GM21515 (cell line): ENCODE results near the gene GSN.

Experiments
- ATAC-seq: cut with Tn5 transposase; IDR thresholded peaks from one replicate; pipeline ENCODE4 v1.9.1; 2021; ENCODE audit not compliant: unreplicated experiment

GSN gene

DNA sequence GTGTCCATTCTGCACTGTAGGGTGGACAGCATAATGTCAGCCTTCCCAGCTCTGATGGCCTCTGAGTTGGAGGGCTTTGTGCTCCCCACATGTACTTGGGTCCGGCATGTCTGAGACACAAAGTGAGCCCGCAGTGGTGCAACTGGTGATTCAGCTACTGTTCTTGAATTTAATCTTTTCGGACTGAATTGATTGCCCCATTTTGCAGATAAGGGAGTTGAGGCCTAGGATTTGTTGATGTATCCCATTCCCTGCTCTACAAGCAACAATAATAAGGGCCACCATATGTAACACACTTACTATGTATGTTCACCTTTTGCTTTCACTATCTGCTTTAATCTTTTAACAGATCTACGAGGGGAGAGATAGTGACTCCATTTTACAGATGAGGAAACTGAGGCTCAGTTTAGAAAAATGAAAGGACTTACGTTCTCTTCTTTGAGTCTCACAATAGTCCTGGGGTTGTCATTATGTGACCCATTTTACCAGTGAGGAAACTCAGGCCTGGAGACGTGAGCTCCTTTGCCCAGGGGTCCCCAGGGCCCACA is 4.5 kb downstream of the GSN start:
- ATAC-seq = no peak

DNA sequence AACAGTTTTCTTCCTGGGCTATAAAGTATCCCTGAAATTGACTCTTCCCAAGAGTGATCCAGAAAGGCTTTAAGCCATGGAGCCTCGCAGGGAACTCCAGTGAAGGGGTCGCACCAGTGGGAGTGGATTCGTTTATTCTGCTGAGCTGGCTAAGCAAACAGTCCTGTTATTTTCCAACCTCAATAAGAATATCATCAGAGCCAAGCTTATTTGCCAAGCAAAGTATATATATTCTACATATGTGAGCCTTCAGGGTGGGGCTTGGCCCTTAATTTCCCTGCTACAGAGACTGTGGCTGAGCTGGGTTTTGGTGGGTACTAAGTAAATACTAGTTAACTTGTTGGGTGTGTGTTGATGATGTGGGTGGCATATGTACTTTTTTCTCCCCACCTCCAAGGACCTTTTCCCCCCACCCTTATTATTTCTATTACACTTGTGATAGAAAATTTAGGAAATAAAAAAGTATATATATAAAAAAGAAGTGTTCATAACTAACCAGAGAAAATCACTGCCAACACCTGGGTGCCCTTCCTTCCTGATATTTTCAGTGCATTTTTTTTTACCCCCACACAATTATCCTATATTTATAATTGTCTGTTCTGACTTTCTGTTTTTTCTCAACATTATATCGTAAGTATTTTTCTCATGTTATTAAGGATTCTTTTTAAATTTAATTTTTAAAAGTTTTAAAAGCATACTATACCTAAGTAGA is 5.3 kb downstream of the GSN start:
- ATAC-seq = no peak

DNA sequence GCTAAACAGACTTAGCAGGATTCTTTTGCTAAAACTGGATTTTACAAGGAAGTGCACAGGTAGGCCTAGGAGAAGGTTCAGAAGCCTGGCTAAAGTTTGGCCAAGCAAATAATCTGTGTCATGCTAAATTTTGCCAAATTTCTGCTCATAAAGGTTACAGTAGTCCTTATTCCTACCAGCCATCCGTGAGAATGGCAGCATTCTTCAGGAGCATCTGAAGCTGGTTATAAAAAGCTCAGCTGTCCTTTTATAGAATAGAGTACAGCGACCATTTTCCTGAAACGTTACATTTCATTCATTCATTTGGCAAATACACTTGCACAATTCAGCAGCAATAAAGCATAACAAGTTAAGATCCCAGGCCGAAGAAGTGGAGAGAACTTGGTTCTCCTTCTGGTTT is 6.9 kb downstream of the GSN start:
- no peak for ATAC-seq

GRCh38 chr9:121275781-121276658 is 8.1 kb downstream of the GSN start:
- ATAC-seq = no peak

- ATAC-seq = no peak
These were observed 9.1 kb downstream of the GSN start for GRCh38 chr9:121277026-121277425.

- no peak for ATAC-seq
These were observed 9.7 kb downstream of the GSN start for GRCh38 chr9:121277518-121278295.

DNA sequence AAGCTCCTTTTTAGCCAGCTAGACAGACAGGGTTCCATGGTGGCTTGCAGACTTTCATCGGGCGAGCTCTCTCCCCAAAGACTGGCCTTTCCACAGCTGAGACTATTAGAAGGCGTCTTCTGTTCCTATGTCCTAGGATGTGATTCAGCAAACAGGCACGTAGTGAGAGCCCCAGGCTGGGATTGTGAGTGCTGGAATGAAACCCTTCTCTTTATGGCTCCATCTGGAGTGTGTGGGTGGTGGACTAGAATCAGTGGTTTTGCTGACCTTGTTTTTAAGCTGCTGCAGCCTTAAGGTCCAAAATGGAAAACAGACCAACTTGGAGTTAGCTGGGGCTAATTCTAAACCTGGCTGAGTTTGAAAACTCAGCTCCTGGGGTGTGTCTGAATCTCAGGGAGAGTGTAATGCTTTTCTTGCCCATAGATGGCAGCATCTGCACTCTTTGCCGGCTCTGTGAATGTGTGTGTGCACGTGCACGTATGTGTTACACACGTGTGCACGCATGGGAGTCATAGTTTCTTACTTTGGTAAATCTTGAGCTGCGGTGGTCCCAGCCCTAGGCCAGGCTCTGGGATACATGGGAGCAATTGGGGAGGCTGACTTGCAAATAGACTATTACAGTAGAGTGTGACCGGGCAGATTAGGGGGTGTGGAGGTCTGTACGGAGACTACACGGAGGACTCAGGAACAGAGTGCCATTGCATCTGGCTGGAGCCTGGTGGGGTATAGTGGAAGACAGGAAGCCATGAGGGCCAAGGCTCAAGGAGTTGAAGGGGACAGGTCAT is 10.7 kb downstream of the GSN start:
- ATAC-seq = no peak

DNA sequence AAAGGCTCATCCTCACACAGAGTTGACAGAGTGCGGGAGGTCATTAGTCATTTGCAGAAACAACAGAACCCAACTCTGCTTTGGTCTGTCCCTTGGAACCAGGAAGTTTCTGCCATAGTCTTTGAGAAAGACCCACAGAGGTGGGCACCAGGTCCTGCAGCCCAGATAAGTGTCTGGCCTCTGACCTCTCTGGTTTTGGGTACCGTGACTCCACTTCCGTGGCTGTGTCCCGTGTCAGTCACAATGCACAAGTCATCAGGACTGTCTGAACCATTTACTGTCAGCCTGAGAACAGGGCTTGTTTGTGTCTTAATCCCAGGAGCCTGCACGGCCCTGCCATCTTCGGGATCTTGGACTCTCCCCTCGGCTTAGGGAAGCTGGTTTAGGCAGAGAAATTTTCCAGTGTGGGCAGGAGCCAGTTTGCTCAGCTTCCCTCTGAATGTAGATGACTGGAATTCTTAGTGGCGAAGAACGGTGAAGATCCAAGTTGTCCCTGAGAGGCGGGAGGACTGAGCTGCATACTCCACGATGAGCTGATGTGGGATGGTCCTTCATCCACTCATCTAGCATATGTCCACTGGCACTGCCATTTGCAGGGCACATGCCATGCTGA is 11.9 kb downstream of the GSN start:
- ATAC-seq = no peak

- ATAC-seq = no peak
These were observed 13.0 kb downstream of the GSN start for GRCh38 chr9:121280715-121281613.

DNA sequence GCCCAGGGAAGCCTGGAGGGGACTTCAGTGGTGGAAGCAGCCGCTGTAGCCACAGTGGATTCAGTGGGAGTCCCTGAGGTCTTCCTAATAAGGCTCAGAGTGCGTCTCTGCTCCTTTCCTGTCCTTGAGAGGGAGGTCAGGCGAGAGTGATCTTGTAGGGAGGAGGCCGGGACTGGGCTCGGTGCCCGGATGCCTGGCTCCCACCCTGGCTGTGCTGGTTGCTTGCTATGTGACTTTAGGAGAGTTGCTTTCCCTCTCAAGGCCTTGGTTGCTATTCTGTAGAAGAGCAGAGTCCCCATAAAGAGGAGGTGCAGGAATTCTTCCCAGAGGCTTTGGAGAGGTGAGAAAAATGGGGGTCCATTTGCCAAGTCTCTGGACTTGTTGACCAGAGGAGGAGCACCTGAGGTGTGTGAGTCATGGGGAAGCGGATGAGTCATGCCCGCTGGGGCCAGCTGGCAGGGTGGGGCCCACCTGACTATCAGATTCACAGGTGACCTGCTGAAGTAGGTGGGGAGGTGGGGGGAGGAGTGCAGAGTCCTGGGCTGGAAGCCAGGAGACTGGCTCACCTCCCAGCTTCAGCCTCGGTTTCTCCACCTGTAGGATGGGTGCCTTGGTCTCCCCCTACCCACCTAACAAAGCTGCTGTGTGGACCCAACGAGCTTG is 13.8 kb downstream of the GSN start:
- ATAC-seq = no peak

- ATAC-seq = no peak
These were observed 14.5 kb downstream of the GSN start for GRCh38 chr9:121282277-121283079.

DNA sequence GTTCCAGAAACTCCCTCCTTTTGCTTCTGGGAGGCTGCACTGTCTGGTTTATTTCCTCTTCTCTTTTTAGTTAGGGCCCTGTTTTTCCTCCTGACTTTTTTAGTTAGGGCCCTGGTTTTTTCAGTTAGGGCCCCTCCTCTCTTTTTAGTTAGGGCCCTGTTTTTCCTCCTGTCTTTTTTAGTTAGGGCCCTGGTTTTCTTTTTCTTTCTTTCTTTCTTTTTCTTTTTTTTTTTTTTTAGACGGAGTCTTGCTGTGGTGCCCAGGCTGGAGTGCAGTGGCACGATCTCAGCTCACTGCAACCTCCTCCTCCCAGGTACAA is 15.1 kb downstream of the GSN start:
- no peak for ATAC-seq

- no peak for ATAC-seq
These were observed 16.1 kb downstream of the GSN start for GRCh38 chr9:121283856-121284732.

DNA sequence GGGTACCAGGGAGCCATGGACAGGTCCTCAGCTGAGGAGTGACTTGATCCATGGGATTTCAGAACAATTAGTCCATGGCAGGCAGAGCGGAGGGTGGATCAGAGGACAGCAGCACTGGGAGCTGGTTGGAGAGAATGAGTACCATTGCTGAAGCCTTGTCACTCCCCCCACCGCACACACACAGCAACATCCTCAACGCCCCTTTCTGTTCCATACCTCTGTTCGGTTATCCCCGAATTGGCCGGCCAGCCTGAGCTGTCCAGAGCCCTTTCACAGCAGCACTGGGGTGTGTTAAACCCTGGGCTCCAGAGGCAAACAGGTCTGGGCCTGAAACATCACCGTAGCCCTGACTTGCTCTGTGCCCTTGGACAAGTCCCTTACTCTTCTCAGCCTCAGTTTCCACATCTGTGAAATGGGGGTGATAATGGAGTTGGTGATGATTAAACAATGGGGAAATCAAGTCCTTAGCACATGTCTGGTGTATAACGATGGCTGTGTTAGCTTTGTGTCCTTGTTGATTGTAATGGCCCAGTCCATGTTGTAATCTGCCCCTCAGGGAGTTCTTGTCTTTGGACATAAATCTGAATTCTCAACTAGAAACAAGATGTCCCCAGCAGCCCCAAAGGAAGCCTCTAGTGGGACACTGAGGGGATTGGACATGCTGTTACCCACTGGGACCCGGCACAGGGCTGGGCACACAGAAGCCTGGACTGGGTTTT is 16.9 kb downstream of the GSN start:
- no peak for ATAC-seq

GRCh38 chr9:121285835-121286687 is 18.1 kb downstream of the GSN start:
- no peak for ATAC-seq

DNA sequence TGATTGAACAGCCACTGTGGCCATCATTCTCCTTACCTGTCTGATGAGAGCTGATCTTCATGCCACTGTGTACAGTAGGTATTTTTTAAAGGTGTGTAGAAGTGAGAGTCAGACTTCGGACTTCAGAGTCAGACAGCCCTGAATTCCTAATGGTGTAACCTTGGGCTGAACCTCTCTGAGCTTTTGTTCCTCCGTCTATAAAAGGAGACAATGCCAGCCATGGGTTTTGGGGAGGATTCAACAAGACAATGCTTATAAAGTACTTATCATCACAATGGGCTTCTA is 18.7 kb downstream of the GSN start:
- ATAC-seq = no peak
